AG08396 (cell line): Measurements from ENCODE around the gene CTDSP1.

Experiments
- DNase-seq: peaks from one replicate; pipeline ENCODE4 v3.0.0; 2012; ENCODE audit warnings: low spot score, mixed read lengths

The CTDSP1 gene

DNA sequence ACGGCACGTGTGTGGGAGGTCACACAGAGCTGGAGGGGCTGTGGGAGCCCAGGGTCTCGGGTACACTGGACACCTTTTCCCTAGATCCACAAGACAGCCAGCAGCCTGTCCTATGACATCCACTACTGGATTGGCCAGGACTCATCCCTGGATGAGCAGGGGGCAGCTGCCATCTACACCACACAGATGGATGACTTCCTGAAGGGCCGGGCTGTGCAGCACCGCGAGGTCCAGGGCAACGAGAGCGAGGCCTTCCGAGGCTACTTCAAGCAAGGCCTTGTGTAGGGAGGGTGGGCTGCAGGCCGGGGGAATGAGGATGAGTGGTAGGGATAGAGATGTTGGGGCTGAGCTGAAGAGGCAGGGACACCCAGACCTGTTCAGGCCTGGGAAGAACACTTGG is 25.9 kb downstream of the CTDSP1 start:
- no peak for DNase-seq

DNA sequence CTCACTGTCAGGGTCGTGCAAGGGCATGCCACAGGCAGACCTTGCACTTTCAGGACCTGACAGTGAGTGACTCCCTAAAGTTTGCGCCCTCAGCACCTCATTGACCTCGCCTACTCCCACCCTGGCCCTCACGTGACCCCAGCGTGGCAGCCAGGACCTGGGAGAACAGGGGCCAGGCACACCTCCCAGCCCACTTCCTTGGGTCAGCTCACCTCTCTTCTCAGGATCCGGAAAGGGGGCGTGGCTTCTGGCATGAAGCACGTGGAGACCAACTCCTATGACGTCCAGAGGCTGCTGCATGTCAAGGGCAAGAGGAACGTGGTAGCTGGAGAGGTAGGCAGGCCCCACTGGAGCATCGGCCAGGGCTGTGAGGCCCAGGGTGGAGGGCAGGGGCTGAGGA is 28.1 kb downstream of the CTDSP1 start:
- DNase-seq: no peak

DNA sequence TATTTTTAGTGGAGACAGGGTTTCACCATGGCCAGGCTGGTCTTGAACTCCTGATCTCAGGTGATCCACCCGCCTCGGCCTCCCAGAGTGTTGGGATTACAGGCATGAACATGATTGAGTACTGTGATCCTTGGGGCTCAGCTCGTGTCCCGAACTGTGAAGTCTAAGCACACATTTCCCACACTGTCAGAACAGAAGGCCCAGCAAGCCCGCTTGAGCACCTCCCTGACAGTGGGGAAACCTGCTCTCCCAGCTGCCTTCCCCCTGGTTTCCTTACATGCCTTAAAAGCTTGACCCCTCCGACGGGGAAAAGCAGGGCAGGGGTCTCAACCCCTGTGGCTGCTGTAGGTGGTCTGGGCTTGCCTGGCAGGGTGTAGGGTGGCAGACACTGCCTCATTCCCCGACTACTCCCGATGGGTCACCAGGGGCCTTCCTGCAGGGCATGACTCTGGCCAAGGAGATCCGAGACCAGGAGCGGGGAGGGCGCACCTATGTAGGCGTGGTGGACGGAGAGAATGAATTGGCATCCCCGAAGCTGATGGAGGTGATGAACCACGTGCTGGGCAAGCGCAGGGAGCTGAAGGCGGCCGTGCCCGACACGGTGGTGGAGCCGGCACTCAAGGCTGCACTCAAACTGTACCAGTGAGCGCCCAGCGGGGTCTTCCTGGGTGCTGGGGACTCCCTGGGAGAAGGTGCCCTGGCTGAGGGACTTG is 29.3 kb downstream of the CTDSP1 start:
- no peak for DNase-seq

DNA sequence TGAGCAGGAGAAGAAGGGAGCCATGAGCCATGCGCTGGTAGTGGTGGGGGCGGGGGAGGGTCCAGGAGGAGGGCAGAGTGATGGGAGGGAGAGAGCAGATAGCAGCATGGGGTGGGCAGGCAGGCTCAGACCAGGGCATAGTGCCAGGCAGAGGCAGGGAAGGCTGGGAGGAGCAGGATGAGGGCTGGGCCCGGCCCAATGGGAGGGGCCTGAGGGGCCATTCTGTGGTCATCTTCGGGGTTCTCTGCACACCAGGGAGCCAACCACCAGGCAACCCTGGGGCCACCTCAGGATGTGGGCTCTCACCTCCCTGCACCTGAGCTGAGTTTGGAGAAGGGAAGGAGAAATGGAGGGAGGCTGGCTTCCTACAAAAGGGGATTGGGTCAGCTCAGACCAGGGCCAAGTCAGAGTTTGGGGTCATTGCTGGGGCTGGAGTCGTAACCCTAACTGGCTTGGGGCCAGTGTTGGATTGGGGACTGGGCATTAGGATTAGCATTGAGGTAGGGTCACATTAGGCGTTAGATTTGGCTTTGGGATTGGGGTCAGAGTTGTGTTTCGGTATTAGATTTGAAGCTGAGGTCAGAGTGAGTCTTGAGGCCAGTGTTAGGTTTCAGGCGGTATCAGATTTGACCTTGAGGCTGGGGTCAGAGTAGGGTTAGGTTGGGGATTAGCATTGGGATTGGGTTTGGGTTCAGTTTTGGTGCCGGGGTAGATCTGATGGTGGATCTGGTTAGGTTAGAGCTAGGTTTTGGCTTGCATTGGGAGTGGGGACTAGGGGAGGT is 30.4 kb downstream of the CTDSP1 start:
- DNase-seq: no peak

DNA sequence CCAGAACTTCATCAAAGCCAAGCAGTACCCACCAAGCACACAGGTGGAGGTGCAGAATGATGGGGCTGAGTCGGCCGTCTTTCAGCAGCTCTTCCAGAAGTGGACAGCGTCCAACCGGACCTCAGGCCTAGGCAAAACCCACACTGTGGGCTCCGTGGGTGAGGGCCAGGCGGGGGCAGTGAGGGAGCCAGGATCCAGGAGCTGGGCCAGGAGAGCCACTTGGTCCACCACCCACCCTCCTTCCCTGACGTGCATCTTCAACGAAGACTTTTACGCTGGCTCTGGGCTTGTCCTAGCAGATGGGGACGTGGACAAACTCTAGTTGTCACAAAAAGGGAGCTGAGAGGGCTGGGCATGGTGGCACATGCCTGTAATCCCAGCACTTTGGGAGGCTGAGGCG is 31.1 kb downstream of the CTDSP1 start:
- no peak for DNase-seq

DNA sequence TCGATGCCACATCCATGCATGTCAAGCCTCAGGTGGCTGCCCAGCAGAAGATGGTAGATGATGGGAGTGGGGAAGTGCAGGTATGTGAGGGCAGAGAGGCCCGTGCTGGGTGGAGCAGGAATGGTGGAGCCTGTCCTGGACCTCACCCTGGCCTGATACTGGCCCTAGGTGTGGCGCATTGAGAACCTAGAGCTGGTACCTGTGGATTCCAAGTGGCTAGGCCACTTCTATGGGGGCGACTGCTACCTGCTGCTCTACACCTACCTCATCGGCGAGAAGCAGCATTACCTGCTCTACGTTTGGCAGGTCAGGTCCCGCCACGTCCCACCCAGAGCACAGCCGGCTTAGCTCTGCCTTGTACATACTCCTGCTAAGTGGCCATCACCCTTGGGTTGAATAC is 32.2 kb downstream of the CTDSP1 start:
- no peak for DNase-seq

DNA sequence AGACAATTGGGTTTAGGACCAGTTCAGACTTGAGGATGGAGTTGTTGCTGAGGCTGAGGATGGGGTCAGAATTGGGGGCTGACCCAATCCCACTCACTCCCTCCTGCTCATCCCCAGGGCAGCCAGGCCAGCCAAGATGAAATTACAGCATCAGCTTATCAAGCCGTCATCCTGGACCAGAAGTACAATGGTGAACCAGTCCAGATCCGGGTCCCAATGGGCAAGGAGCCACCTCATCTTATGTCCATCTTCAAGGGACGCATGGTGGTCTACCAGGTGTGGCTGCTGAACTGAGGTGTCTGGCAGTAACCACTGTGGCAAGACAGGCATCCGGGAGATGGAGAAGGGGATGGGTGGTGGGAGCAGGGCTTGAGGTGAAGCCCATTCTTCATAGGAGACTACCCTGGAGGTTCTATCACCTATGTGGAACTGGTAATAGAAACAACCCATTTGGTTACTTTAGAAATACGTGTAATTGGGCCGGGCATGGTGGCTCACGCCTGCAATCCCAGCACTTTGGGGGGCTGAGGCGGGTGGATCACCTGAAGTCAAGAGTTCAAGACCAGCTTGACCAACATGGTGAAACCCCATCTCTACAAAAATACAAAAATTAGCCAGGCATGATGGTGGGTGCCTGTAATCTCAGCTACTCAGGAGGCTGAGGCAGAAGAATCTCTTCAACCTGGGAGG is 33.2 kb downstream of the CTDSP1 start:
- DNase-seq: no peak

DNA sequence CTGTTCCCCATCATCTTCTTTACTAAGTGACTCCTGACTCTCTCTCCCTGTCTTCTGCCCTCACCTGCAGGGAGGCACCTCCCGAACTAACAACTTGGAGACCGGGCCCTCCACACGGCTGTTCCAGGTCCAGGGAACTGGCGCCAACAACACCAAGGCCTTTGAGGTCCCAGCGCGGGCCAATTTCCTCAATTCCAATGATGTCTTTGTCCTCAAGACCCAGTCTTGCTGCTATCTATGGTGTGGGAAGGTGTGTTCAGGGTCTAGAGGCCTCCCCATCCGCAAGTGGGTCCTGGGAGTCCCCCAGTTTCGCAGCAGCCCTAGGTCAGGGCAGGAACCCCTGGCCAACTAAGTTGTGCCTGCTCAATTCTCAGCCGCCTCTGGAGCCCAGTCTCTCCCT is 34.8 kb downstream of the CTDSP1 start:
- DNase-seq: no peak

DNA sequence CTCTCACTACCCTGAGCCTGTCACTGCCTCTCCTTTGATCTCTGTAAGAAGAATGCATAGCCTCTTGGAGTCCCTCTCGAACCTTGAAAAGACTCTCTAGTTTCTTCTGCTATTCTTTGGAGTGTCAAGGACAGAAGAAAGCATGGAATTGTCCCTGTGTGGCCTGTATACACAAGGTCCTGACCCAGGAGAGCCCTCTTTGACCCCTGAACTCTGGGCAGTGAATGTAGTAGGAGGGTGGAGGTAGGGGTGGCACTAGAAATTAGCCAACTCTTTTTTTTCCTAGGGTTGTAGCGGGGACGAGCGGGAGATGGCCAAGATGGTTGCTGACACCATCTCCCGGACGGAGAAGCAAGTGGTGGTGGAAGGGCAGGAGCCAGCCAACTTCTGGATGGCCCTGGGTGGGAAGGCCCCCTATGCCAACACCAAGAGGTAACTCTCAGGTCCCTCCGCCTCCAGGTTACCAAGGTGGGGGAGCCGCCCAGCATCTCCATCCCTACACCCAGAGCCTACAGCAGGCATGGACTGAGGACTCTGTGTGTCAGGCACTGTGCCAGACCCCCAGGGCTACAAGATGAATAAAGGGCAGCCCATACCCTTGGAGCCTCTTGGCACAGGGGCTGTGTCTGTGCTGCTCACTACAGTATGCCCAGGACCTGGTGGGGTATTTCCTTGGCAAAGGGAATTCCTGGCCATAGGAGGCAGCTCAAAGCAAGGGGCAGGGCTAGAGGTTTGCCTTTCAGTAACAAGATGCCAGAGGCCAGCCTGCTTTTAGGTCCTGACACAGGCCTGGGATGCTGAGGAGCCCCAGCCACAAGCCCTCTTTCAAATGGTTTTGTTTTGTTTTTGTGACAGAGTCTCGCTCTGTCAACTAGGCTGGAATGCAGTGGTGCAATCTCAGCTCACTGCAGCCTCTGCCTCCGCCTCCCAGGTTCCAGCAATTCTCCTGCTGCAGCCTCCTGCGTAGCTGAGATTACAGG is 35.6 kb downstream of the CTDSP1 start:
- DNase-seq: peak; percentile 46

DNA sequence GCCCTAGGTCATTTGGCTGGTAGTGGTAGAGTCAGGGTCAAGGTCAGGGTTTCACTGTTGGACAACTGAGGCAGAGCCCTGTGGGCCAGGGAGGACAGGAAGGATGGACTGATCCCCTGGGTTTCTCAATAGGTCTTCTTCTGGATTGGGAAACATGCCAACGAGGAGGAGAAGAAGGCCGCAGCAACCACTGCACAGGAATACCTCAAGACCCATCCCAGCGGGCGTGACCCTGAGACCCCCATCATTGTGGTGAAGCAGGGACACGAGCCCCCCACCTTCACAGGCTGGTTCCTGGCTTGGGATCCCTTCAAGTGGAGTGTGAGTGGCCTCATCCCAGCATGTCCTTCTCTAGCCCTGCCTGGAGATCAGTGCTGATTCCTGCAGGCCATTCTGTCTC is 37.3 kb downstream of the CTDSP1 start:
- no peak for DNase-seq

DNA sequence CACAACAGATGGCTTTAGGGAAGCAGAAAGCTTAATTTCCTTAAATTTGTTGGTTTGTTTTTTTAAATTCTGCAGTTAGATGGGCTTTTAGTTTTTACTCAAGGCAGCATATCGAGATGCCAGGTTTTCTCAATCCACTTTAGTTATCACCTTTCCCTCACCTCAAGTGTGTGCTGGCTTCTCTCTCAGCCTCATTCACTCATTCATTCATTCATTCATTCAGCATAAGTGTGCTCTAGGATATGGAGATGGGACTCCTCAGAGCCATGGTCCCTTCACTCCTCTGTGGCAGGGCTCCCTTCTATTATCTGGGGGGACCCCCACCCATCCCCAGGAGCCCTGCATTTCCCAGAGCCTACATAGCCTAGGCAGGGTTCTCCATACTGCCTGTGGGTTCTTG is 38.3 kb downstream of the CTDSP1 start:
- no peak for DNase-seq

DNA sequence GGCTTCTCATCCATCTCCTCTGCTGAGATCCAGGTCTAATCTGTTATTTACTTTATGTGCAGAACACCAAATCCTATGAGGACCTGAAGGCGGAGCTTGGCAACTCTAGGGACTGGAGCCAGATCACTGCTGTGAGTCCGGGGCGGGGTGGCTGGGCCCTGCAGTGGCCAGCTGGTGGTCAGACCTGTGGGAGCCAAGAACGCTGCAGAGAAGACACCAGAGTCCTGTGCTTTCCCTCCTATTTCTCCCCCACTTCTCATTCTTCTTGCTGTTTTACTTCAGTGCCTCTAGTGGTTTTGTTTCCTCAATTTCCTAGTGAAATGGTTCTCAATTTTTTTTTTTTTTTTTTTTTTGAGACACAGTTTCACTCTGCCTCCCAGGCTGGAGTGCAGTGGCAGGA is 38.9 kb downstream of the CTDSP1 start:
- no peak for DNase-seq

DNA sequence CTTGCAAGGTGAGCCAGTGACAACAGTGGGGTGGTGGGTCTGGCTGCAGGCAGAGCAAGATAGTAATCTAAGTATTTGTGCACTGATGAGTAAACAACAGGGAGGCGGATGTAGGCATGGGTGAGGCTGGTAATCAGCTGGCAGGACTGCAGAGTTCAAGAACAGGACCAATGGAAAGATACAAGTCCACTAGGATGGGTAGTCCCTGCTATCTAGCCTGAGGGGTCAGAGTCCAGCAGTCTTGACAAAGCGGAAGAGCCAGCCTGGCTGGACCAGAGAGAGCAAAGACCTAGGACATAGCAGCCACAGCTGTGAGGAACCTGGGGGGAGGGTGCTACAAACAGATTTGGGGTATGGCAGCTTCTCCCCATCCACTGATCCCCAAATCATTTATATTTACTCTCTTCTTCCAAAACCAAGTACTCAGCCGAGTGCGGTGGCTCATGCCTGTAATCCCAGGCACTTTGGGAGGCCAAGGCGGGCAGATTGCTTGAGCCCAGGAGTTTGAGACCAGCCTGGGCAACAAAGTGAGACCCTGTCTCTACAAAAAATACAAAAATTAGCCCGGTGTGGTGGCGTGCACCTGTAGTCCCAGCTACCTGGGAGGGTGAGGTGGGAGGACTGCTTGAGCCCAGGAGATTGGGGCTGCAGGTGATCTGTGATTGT is 45.2 kb downstream of the CTDSP1 start:
- DNase-seq: no peak

DNA sequence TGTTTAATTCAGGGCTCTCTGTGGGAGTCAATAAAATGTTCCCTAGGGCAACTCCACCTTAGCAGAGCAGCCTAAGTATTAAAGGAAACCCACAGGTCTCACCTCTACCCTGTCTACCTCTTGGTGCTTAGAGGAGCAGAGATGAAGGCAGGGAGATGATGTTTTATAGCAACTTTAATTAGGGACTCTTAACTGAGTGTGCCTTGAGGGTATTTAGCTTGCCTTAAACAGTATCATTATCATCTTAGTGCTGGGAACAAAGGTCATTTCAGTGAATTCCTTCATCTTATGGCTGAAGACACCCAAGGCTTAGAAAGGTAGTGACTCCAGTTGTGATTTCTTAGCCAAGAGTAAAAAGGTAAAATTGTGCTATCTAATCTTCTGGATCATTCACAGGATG is 45.9 kb downstream of the CTDSP1 start:
- DNase-seq: no peak

DNA sequence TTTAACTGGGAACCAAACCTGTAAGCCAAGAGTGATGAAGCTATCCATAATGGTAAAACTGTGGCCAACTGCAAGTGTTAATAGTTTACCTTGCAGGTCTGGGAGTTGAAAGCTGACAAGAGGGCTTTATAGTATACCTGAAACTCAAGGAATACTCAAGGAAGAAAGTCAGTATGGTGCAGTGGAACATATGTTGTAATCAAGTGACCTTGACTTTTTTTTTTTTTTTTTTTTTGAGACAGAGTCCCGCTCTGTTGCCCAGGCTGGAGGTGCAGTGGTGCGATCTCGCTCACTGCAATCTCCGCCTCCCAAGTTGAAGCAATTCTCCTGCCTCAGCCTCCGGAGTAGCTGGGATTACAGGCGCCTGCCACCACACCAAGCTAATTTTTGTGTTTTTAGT is 46.9 kb downstream of the CTDSP1 start:
- no peak for DNase-seq

DNA sequence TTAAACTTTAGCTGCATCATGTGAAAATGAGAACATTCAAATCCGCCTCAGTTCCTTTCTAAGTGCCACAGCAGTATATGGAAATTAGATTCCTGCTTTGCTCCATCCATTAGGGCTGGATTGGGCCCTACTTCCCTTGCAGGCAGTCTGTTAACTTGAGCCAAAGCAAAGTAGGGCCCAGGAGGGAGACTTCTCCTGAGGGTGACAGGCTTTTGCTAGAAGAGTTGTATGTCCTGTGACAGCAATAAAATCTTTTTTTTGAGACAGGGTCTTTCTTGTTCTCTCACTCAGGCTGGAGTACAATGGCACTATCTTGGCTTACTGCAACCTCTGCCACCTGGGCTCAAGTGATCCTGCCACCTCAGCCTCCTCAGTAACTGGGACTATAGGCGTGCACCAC is 47.4 kb downstream of the CTDSP1 start:
- DNase-seq: no peak

DNA sequence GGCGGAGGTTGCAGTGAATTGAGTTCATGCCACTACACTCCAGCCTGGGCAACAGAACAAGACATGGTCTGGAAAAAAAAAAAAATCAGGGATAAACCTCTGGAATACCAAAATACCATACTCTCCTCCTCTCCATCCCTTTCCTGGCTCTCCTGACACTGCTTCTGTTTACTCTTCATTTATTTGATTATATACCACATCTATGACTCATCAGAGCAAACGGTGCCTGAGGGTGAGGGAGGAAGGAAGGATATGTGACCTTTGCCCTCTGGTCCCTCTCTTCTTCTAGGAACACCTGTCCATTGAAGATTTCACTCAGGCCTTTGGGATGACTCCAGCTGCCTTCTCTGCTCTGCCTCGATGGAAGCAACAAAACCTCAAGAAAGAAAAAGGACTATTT is 49.3 kb downstream of the CTDSP1 start:
- no peak for DNase-seq

DNA sequence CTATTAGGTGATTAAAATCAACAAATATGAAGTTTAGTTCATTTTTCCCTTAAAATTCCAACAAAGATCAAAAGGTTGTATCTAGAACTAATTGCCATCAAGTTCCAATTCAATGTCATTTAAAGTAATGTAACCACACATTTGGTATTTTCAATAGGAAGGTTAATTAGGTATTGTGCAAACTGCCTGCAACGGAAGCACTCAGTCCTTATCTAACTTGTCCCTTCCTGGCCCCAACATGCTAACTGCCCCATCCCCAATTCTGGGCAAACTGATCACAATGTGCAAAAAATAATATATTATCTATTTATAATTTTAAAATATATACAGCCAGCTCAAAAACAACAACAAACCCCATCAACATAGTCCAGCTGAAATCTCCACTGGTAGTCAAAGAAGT is 52.4 kb downstream of the CTDSP1 start:
- DNase-seq: no peak
